Sigmoid colon (tissue), 4 donors: ENCODE measurements around the gene MAGI2.

ENCODE experiments used
- CTCF ChIP-seq, 4 experiments: fragments of 450-650 bp in 3 of 4; fragments of 200-600 bp in 1 of 4; IDR thresholded peaks; one replicate each; pipeline ENCODE4 v1.5.1; 2016 to 2019; ENCODE audit warnings: antibody characterized with exemption in 4 of 4, mild to moderate bottlenecking in 3 of 4, moderate library complexity in 2 of 4
- POLR2A ChIP-seq, 2 donors: fragments of 450-650 bp; IDR thresholded peaks; one replicate each; pipeline ENCODE4 v1.6.1; 2016; ENCODE audit warnings: antibody characterized with exemption in 2 of 2, mild to moderate bottlenecking in 2 of 2, moderate library complexity in 2 of 2
- POLR2AphosphoS5 ChIP-seq, 4 donors: sonication (generic); formaldehyde crosslinking; IDR thresholded peaks; one replicate each; pipeline ENCODE4 v1.6.1; 2017; ENCODE audit warnings: antibody characterized with exemption in 4 of 4

GRCh38 chr7:78052112-78052511 lies 1401.4 kb downstream of the MAGI2 start:
- no peak for TF ChIP-seq CTCF (IDR thresholded peaks at IDR 0.05)
- TF ChIP-seq POLR2AphosphoS5 (IDR thresholded peaks at IDR 0.05), result no peak
- TF ChIP-seq POLR2A (IDR thresholded peaks at IDR 0.05), result no peak
